ENCODE measurements around the gene PLEKHG5.
"Not testable (repeated sequence)": the region's sequence is repeated elsewhere in the genome, so short reads cannot be mapped to it uniquely, and the experiment has no call there.

PLEKHG5 gene

GRCh38 chr1:6440198-6441126, 51.0 kb downstream of the PLEKHG5 start:
- TF ChIP-seq CTCF (IDR thresholded peaks at IDR 0.05; ENCODE audit: borderline replicate concordance, insufficient read depth, low read depth, low read length), result peak; percentile 22; the same call in 1 of the 2 replicates
- H3K4me3 ChIP-seq (ENCODE audit: low read depth, low read length), result no peak overlapping the region

- no peak overlapping the region for H3K4me3 ChIP-seq (ENCODE audit: low read depth, low read length)
- TF ChIP-seq CTCF (IDR thresholded peaks at IDR 0.05; ENCODE audit: borderline replicate concordance, insufficient read depth, low read depth, low read length), result peak; percentile 95
Measured at GRCh38 chr1:6438047-6438525, 53.4 kb downstream of the PLEKHG5 start.

DNA sequence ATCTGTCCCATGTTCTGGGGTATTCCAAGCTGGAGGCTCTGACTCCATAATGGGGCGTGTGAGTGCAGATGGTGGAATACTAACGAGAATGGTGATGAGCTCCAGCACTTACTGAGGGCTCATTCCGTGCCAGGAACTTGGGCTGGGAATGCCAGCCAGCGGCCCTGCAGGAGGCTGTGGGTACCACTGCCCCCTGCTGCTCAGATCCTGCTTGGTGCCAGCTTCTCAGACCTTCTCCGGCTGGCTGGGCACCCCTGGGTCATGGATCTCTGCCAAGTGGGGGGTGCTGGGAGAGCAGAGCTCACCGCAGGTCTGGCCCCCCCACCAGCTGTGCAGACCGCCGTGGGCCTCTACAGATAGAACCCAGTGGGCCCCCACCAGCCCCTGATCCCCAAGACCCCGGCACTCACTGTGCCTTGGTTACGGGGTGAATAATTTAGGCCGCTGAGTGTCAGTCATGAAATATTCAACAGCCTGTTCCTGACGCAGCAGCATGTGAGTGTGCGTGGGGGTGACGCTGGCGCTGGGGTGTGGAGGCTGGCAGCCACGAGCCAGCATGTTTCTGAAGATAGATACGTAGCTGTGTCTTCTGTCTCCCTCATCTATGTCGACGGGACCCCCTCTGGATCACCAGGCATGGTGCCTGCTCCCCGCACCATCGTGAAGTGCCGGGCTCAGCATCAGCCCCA, 54.3 kb downstream of the PLEKHG5 start:
- H3K4me3 ChIP-seq (ENCODE audit: low read depth, low read length), result not testable (repeated sequence)

- not testable (repeated sequence) for H3K4me3 ChIP-seq (ENCODE audit: low read depth, low read length)
Measured at GRCh38 chr1:6436277-6436676, 55.2 kb downstream of the PLEKHG5 start.

GRCh38 chr1:6435547-6435946, 55.9 kb downstream of the PLEKHG5 start:
- TF ChIP-seq CTCF (IDR thresholded peaks at IDR 0.05; ENCODE audit: borderline replicate concordance, insufficient read depth, low read depth, low read length), result no peak
- no peak overlapping the region for H3K4me3 ChIP-seq (ENCODE audit: low read depth, low read length)

- no peak for TF ChIP-seq CTCF (IDR thresholded peaks at IDR 0.05; ENCODE audit: borderline replicate concordance, insufficient read depth, low read depth, low read length)
- H3K4me3 ChIP-seq (ENCODE audit: low read depth, low read length), result no peak overlapping the region
Measured at GRCh38 chr1:6435129-6435528, 56.3 kb downstream of the PLEKHG5 start.

- no peak overlapping the region for H3K4me3 ChIP-seq (ENCODE audit: low read depth, low read length)
- TF ChIP-seq CTCF (IDR thresholded peaks at IDR 0.05; ENCODE audit: borderline replicate concordance, insufficient read depth, low read depth, low read length), result no peak
Measured at GRCh38 chr1:6434186-6434585, 57.3 kb downstream of the PLEKHG5 start.

DNA sequence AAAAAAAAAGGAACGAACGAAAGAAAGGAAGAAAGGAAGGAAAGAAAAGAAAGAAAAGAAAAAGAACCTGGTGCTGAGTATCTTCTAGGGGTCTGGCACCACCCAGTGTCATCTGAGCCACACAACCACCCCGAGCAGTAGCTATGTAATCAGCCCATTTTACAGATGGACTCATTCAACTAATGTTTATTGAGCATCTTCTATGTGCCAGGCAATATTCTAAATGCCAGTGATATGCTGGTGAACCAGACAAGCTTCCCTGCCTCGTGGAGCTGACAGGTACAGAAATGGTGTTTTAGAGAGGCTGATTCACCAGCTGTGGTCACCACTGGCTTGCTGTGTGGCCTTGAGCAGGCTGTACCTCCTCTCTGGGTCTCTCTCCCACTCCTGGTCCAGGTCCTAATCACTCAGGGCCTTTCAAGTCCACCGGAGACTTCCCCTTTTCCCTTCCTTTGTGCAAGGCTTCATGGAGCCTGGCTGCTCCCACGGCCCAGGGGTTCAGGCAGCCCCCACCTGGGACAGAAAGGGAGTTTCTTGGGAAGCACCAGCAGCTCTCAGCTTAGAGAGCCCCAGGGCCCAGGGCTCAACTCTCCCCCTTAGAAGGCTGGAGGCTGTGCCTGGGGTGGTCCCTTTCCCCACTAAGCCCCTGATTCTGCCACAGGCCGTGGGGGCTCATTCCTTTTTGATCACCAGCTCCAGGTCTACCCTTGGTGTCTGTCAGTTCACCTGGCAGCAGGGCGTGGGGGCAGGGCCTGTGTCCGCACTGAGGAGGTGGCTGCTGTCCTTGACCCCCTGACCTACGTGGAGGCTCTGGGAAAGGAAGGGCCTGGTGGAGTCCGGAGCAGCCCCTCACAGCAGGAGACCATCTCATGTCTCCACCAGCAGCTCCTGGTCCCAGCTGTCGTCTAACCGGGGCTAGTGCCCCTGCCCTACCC, 59.6 kb downstream of the PLEKHG5 start:
- H3K4me3 ChIP-seq (ENCODE audit: low read depth, low read length), result not testable (repeated sequence)

DNA sequence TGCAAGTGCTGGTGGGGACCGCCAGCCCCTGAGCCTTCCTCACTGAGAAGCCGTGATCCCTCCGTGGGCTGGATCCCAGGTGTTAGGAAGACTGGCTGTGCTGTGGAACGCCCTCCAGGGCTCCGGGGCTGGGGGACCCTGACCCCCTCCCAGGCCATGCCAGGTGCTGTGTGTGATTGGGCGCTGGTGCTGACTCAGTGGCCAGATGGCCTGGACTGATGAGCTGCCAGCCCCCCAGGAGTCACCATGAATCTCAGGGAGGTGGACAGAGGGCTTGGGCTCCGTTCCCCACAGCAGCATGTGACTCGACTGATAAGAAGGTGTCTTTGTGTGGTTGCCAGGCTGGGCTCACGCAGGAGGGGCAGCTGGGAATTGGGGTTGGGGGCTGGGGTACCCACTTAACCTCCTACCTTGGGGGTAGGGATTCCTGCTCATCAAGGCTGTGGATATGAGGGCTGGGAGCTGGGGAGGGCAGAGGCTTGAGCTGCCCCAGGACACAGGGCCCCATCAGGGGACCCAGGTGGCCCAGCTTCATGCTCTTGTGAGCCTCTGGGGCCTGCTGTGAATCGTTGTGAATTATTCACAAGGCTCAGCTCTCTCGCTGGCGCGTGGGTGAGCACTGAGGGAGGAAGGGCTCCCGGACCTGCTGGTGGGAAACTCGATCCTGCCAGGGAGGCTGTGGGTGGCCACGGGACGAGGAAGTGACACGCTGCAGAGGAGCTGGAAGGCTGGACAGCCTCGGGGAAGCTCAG, 61.6 kb downstream of the PLEKHG5 start:
- not testable (repeated sequence) for H3K4me3 ChIP-seq (ENCODE audit: low read depth, low read length)

DNA sequence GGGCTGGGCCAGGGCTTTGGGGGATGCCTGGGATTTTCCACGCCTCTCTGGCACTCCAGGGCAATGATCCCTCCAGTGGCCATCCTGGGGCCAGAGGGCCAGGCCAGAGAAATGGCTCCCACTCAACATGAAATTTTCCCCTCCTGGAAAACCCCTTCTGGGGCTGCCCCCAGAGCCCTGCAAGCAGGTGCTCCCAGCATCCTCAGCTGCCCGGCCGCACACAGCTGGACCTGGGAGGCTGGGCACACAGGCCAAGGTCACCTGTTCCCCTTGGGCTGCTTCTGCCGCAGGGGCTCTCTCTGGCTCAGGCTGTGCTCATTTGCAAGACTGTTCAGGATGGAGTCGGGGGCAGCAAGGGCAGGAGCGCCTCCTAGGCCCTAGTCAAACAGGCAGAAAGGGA, 63.0 kb downstream of the PLEKHG5 start:
- not testable (repeated sequence) for H3K4me3 ChIP-seq (ENCODE audit: low read depth, low read length)

All from GM12875 (cell line).